Natural killer cell (primary cell): Measurements from ENCODE around the gene FTCD. TPM values are rescaled to one million over a fixed set of nuclear protein-coding genes. Genes with fewer than 3 reads are reported as not detected.

Experiments used
- ATAC-seq, 3 donors: fragments of 150-1000 bp in 2 of 3; fragments of 200-7000 bp in 1 of 3; cut with Tn5 transposase; 1 replicate in 1 of 3; 2 replicates in 2 of 3; pipeline ENCODE4 v1.10.0; 2021; ENCODE audit warnings: mild to moderate bottlenecking in 2 of 3, moderate library complexity in 2 of 3
- DNase-seq, 2 donors: peaks; one replicate each; pipeline versions ENCODE4 v3.0.0 to v3.0.0-alpha.2; 2013 to 2021; ENCODE audit warnings: mixed read lengths in 1 of 2
- H3K27ac ChIP-seq: one replicate; pipeline ENCODE4 v1.5.1; 2013; ENCODE audit warnings: mild to moderate bottlenecking, low read length
- H3K27me3 ChIP-seq: one replicate; pipeline ENCODE4 v1.6.1; 2013; ENCODE audit warnings: low read length; ENCODE audit not compliant: control insufficient read depth, insufficient read depth
- H3K36me3 ChIP-seq: one replicate; pipeline ENCODE4 v1.6.1; 2013; ENCODE audit warnings: low read length; ENCODE audit not compliant: control insufficient read depth, insufficient read depth
- H3K4me1 ChIP-seq: one replicate; pipeline ENCODE4 v1.6.1; 2013; ENCODE audit warnings: low read length; ENCODE audit not compliant: control insufficient read depth, insufficient read depth
- H3K4me3 ChIP-seq: one replicate; pipeline ENCODE4 v1.5.1; 2013; ENCODE audit warnings: low read length
- H3K9me3 ChIP-seq: one replicate; pipeline ENCODE4 v1.6.1; 2013; ENCODE audit warnings: low read length; ENCODE audit not compliant: control insufficient read depth, insufficient read depth
- H3K27ac Mint-ChIP-seq, 2 donors: one replicate each; pipeline ENCODE4 v1.8.0; 2022; ENCODE audit warnings: mild to moderate bottlenecking in 2 of 2, mixed read lengths in 2 of 2, moderate library complexity in 1 of 2
- H3K27me3 Mint-ChIP-seq, 2 donors: one replicate each; pipeline ENCODE4 v1.8.0; 2022; ENCODE audit warnings: low read depth in 2 of 2, mixed read lengths in 2 of 2
- H3K36me3 Mint-ChIP-seq: one replicate; pipeline ENCODE4 v1.8.0; 2022; ENCODE audit warnings: mixed read lengths
- H3K4me1 Mint-ChIP-seq, 2 donors: one replicate each; pipeline ENCODE4 v1.8.0; 2022; ENCODE audit warnings: mixed read lengths in 2 of 2
- H3K4me3 Mint-ChIP-seq: one replicate; pipeline ENCODE4 v1.8.0; 2022; ENCODE audit warnings: mild to moderate bottlenecking, moderate library complexity, mixed read lengths
- H3K9me3 Mint-ChIP-seq, 2 donors: one replicate each; pipeline ENCODE4 v1.8.0; 2022; ENCODE audit warnings: mixed read lengths in 2 of 2
- WGBS: methylation state at CpG from one replicate; pipeline ENCODE4 v1.1.7; 2013; ENCODE audit warnings: missing lambda C conversion rate; ENCODE audit not compliant: insufficient coverage; 5-methylcytosine and 5-hydroxymethylcytosine counted together
- intact Hi-C: fragments of 100-400 bp; cut with micrococcal nuclease; formaldehyde crosslinking; loops from one replicate; pipeline ENCODE4 v1.14.2; 2022
- total RNA-seq, 4 donors: library from RNA; stranded (reverse); fragments of 120-200 nt in 1 of 4; gene quantifications; one replicate each; pipeline versions ENCODE4 v1.2.3 to v1.2.4, GENCODE V29; 2013 to 2022
- TF ChIP-seq, protein P1 (sequence below): fragments of 200-600 bp; IDR thresholded peaks from one replicate; pipeline ENCODE4 v1.8.0; 2022; ENCODE audit warnings: antibody characterized with exemption

The FTCD gene
- total RNA-seq, 3 donors from 2014 or later (not counting 1 experiment from before 2014, with no cell fraction given) = 0.34 TPM; not detected in 2

DNA sequence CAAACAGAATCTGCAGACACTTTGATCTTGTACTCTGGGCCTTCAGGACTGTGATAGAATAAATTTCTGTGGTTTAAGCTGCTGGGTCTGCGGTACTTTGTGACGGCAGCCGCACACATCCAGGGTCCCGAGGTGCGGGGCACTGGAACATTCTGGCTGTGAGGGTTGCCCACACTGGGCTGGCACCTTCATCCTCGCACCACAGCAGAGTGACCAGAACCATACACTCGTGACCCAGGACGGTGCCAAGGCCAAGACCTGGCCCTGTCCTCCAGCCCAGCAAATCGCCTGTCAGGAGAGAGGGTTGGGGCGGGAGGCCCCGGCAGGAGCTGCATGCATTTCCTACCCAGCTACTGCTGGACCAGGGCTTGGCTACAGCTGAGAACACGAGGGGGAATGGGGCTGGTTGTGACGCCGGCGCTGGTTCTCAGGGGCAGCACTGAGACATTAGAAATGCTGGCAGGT, 2.6 kb upstream of the FTCD start:
- 95% methylated on average over 15 of the region's 15 CpGs for WGBS
- Histone ChIP-seq H3K27ac (no peak overlapping the region), H3K36me3 (no peaks in the 10 kb centered on the region), H3K27me3 (no peaks in the 10 kb centered on the region), H3K4me3 (no peak overlapping the region), H3K4me1 (peaks cover 6% of the 10 kb centered on the region), H3K9me3 (no peaks in the 10 kb centered on the region)
- DNase-seq (peak in 1 of 2 donors; percentile 9), ATAC-seq (no peak)
- Mint-ChIP-seq H3K36me3 (no peaks in the 10 kb centered on the region), H3K4me3 (no peak overlapping the region), H3K27ac (no peak overlapping the region), H3K4me1 (no peaks in the 10 kb centered on the region), H3K9me3 (no peaks in the 10 kb centered on the region), H3K27me3 (peaks cover 3 to 5% of the 10 kb centered on the region in 2 donors)
- TF ChIP-seq, protein P1, sequence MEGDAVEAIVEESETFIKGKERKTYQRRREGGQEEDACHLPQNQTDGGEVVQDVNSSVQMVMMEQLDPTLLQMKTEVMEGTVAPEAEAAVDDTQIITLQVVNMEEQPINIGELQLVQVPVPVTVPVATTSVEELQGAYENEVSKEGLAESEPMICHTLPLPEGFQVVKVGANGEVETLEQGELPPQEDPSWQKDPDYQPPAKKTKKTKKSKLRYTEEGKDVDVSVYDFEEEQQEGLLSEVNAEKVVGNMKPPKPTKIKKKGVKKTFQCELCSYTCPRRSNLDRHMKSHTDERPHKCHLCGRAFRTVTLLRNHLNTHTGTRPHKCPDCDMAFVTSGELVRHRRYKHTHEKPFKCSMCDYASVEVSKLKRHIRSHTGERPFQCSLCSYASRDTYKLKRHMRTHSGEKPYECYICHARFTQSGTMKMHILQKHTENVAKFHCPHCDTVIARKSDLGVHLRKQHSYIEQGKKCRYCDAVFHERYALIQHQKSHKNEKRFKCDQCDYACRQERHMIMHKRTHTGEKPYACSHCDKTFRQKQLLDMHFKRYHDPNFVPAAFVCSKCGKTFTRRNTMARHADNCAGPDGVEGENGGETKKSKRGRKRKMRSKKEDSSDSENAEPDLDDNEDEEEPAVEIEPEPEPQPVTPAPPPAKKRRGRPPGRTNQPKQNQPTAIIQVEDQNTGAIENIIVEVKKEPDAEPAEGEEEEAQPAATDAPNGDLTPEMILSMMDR = no peak
- intact Hi-C loops = no loop called here

DNA sequence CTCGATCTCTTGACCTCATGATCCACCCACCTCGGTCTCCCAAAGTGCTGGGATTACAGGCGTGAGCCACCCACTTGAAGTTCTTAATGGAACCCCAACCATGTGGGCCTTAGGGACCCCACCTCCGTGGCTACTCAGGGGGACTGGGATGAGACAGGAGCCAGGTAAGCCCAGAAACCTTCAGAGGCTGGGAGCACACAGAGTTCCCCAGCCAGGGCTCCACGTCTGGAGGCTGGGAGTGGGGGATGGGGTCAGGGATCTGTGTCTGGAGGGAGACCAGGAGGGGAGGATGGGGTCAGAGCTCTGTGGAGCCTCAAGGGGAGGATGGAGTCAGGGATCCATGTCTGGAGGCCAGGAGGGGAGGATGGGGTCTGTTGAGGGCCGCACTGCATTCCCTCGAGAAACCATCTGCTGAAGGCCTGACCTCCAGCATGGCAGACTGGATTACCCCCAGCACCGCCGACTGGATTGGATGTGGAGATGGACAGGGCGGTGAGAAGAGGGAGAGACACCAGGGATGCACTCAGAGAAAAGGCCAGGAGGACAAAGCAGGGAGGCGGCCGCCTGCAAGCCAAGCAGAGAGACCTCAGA, 2.1 kb upstream of the FTCD start:
- TF ChIP-seq, protein P1 = no peak
- H3K4me1 ChIP-seq = peaks cover 8% of the 10 kb centered on the region
- no peaks in the 10 kb centered on the region for H3K27me3 Mint-ChIP-seq
- no peaks in the 10 kb centered on the region for H3K36me3 Mint-ChIP-seq
- DNase-seq (no peak), ATAC-seq (no peak)
- no peak overlapping the region for H3K4me3 Mint-ChIP-seq
- no peak overlapping the region for H3K27ac Mint-ChIP-seq
- H3K36me3 ChIP-seq = no peaks in the 10 kb centered on the region
- no peaks in the 10 kb centered on the region for H3K27me3 ChIP-seq
- no peak overlapping the region for H3K27ac ChIP-seq
- no peaks in the 10 kb centered on the region for H3K4me1 Mint-ChIP-seq
- WGBS = 96% methylated on average over 12 of the region's 12 CpGs
- intact Hi-C loops = no loop called here
- H3K4me3 ChIP-seq = no peak overlapping the region
- no peaks in the 10 kb centered on the region for H3K9me3 ChIP-seq
- H3K9me3 Mint-ChIP-seq = no peaks in the 10 kb centered on the region

DNA sequence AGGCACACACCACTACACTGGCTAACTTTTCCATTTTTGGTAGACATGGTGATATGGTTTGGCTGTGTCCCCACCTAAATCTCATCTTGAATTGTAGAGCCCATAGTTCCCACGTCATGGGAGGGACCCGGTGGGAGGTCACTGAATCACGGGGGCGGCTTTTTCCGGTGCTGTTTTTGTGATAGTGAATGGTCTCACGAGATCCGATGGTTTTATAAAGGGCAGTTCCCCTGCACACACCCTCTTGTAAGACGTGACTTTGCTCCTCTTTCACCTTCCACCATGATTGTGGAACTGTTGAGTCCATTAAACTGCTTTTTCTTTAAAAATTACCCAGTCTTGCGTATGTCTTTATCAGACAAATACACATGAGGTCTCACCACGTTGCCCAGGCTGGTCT, 1.3 kb upstream of the FTCD start:
- no peak for DNase-seq
- no peak overlapping the region for H3K27ac ChIP-seq
- ATAC-seq = no peak
- Mint-ChIP-seq H3K9me3 (no peaks in the 10 kb centered on the region), H3K4me1 (no peaks in the 10 kb centered on the region), H3K36me3 (no peaks in the 10 kb centered on the region), H3K27ac (no peak overlapping the region), H3K4me3 (no peak overlapping the region), H3K27me3 (no peaks in the 10 kb centered on the region)
- no peaks in the 10 kb centered on the region for H3K36me3 ChIP-seq
- 91% methylated on average over 10 of the region's 10 CpGs for WGBS
- no peak overlapping the region for H3K4me3 ChIP-seq
- TF ChIP-seq, protein P1 = no peak
- intact Hi-C loops = no loop called here
- peaks cover 8% of the 10 kb centered on the region for H3K4me1 ChIP-seq
- no peaks in the 10 kb centered on the region for H3K27me3 ChIP-seq
- no peaks in the 10 kb centered on the region for H3K9me3 ChIP-seq

- H3K27ac ChIP-seq = no peak overlapping the region
- peaks cover 8% of the 10 kb centered on the region for H3K4me1 ChIP-seq
- no peak overlapping the region for H3K27ac Mint-ChIP-seq
- H3K36me3 ChIP-seq = no peaks in the 10 kb centered on the region
- no peaks in the 10 kb centered on the region for H3K27me3 ChIP-seq
- DNase-seq (no peak), ATAC-seq (no peak)
- no peak overlapping the region for H3K4me3 Mint-ChIP-seq
- intact Hi-C loops = no loop called here
- H3K27me3 Mint-ChIP-seq = no peaks in the 10 kb centered on the region
- H3K9me3 Mint-ChIP-seq = no peaks in the 10 kb centered on the region
- H3K9me3 ChIP-seq = no peaks in the 10 kb centered on the region
- TF ChIP-seq, protein P1 = no peak
- no peak overlapping the region for H3K4me3 ChIP-seq
- H3K36me3 Mint-ChIP-seq = no peaks in the 10 kb centered on the region
- H3K4me1 Mint-ChIP-seq = no peaks in the 10 kb centered on the region
- WGBS = 90% methylated on average over 7 of the region's 7 CpGs
Measured at GRCh38 chr21:46156378-46156645, 933 bp upstream of the FTCD start.
